H9 (cell line): Measurements from ENCODE around the gene WDR43. TPM values are rescaled to one million over a fixed set of nuclear protein-coding genes. Genes with fewer than 3 reads are reported as not detected.

ENCODE experiments used
- DNase-seq: peaks from one replicate; pipeline ENCODE4 v3.0.0-alpha.2; 2017
- H2AFZ ChIP-seq: one replicate; pipeline ENCODE4 v1.6.1; 2013; ENCODE audit warnings: mild to moderate bottlenecking, low read length, control low read depth, moderate library complexity
- H2AK5ac ChIP-seq: 2 replicates; pipeline ENCODE4 v1.6.1; 2013; ENCODE audit warnings: low read length, control low read depth, mixed read lengths; ENCODE audit not compliant: insufficient read length
- H2BK120ac ChIP-seq: one replicate; pipeline ENCODE4 v1.6.1; 2013; ENCODE audit warnings: low read depth, mild to moderate bottlenecking, low read length, control low read depth, inconsistent platforms; ENCODE audit not compliant: poor library complexity, severe bottlenecking
- H2BK12ac ChIP-seq: 2 replicates; pipeline ENCODE4 v1.6.1; 2013; ENCODE audit warnings: low read length, control low read depth, mixed read lengths, low read depth; ENCODE audit not compliant: insufficient read length
- H2BK15ac ChIP-seq: 2 replicates; pipeline ENCODE4 v1.6.1; 2013; ENCODE audit warnings: low read depth, low read length, control low read depth
- H2BK20ac ChIP-seq: one replicate; pipeline ENCODE4 v1.6.1; 2013; ENCODE audit warnings: low read depth, mild to moderate bottlenecking, low read length, control low read depth, inconsistent platforms; ENCODE audit not compliant: poor library complexity, severe bottlenecking
- H2BK5ac ChIP-seq: 2 replicates; pipeline ENCODE4 v1.6.1; 2013; ENCODE audit warnings: low read length, control low read depth, mixed read lengths; ENCODE audit not compliant: insufficient read length
- H3K14ac ChIP-seq: 2 replicates; pipeline ENCODE4 v1.6.1; 2013; ENCODE audit warnings: low read length, control low read depth; ENCODE audit not compliant: insufficient read depth
- H3K18ac ChIP-seq: 2 replicates; pipeline ENCODE4 v1.6.1; 2013; ENCODE audit warnings: low read depth, mild to moderate bottlenecking, mixed read lengths, low read length, control low read depth; ENCODE audit not compliant: insufficient read length
- H3K23ac ChIP-seq: 2 replicates; pipeline ENCODE4 v1.6.1; 2013; ENCODE audit warnings: low read length, control low read depth, mixed read lengths, low read depth; ENCODE audit not compliant: insufficient read length
- H3K23me2 ChIP-seq: 2 replicates; pipeline ENCODE4 v1.6.1; 2013; ENCODE audit warnings: low read depth, mild to moderate bottlenecking, mixed read lengths, low read length, control low read depth; ENCODE audit not compliant: insufficient read length, poor library complexity, severe bottlenecking
- H3K27ac ChIP-seq: 2 replicates; pipeline ENCODE4 v1.5.1; 2013; ENCODE audit warnings: low read length, control low read depth, mixed read lengths, low read depth; ENCODE audit not compliant: insufficient read length
- H3K27me3 ChIP-seq: 2 replicates; pipeline ENCODE4 v1.6.1; 2013; ENCODE audit warnings: low read length, control low read depth, inconsistent platforms; ENCODE audit not compliant: insufficient read depth
- H3K4ac ChIP-seq: 2 replicates; pipeline ENCODE4 v1.6.1; 2013; ENCODE audit warnings: low read depth, mild to moderate bottlenecking, control low read depth, inconsistent platforms, low read length, moderate library complexity
- H3K4me1 ChIP-seq: 2 replicates; pipeline ENCODE4 v1.6.1; 2013; ENCODE audit warnings: low read length, control low read depth, inconsistent platforms; ENCODE audit not compliant: insufficient read depth
- H3K4me2 ChIP-seq: 2 replicates; pipeline ENCODE4 v1.6.1; 2013; ENCODE audit warnings: low read length, control low read depth, mixed read lengths; ENCODE audit not compliant: insufficient read length, insufficient read depth
- H3K56ac ChIP-seq: 2 replicates; pipeline ENCODE4 v1.6.1; 2013; ENCODE audit warnings: low read depth, mild to moderate bottlenecking, mixed read lengths, low read length, control low read depth; ENCODE audit not compliant: insufficient read length
- H3K79me1 ChIP-seq: 2 replicates; pipeline ENCODE4 v1.6.1; 2013; ENCODE audit warnings: low read depth, mild to moderate bottlenecking, moderate library complexity, low read length, control low read depth, inconsistent platforms; ENCODE audit not compliant: insufficient read depth, poor library complexity, severe bottlenecking
- H3K79me2 ChIP-seq: 2 replicates; pipeline ENCODE4 v1.6.1; 2013; ENCODE audit warnings: low read length, control low read depth, inconsistent platforms; ENCODE audit not compliant: insufficient read depth
- H3K9ac ChIP-seq: 2 replicates; pipeline ENCODE4 v1.6.1; 2013; ENCODE audit warnings: low read length, control low read depth, mixed read lengths; ENCODE audit not compliant: insufficient read length; ENCODE audit errors: extremely low read depth
- H3K9me3 ChIP-seq: one replicate; pipeline ENCODE4 v1.6.1; 2013; ENCODE audit warnings: low read depth, low read length, inconsistent platforms; ENCODE audit not compliant: control insufficient read depth
- H3T11ph ChIP-seq: one replicate; pipeline ENCODE4 v1.6.1; 2013; ENCODE audit warnings: mild to moderate bottlenecking, low read length, control low read depth, inconsistent platforms
- H4K20me1 ChIP-seq: one replicate; pipeline ENCODE4 v1.6.1; 2013; ENCODE audit not compliant: control insufficient read depth, insufficient read length, insufficient read depth
- H4K5ac ChIP-seq: 2 replicates; pipeline ENCODE4 v1.6.1; 2013; ENCODE audit warnings: low read depth, mild to moderate bottlenecking, mixed read lengths, low read length, control low read depth; ENCODE audit not compliant: insufficient read length
- H4K8ac ChIP-seq: replicated peaks from 2 replicates; pipeline ENCODE4 v1.6.1; 2013; ENCODE audit warnings: low read length, control low read depth, mixed read lengths, low read depth; ENCODE audit not compliant: insufficient read length
- H4K91ac ChIP-seq: 2 replicates; pipeline ENCODE4 v1.6.1; 2013; ENCODE audit warnings: low read depth, mild to moderate bottlenecking, moderate library complexity, mixed read lengths, low read length, control low read depth; ENCODE audit not compliant: insufficient read length
- H3K27ac Mint-ChIP-seq, 3 experiments: 2 replicates in 2 of 3; 3 replicates in 1 of 3; pipeline ENCODE4 v1.8.0; 2020 to 2021; ENCODE audit warnings: mixed read lengths in 3 of 3, mild to moderate bottlenecking in 1 of 3, moderate library complexity in 1 of 3
- H3K27me3 Mint-ChIP-seq: 2 replicates; pipeline ENCODE4 v1.8.0; 2021; ENCODE audit warnings: low read depth, mild to moderate bottlenecking, moderate library complexity, mixed read lengths
- H3K36me3 Mint-ChIP-seq, 3 experiments: 2 replicates in 2 of 3; 3 replicates in 1 of 3; pipeline ENCODE4 v1.8.0; 2020 to 2021; ENCODE audit warnings: low read depth in 3 of 3, mixed read lengths in 3 of 3; ENCODE audit not compliant: insufficient read depth in 1 of 3
- H3K4me1 Mint-ChIP-seq, 2 experiments: 2 replicates each; pipeline ENCODE4 v1.8.0; 2020; ENCODE audit warnings: mixed read lengths in 2 of 2
- H3K4me3 Mint-ChIP-seq, 2 experiments: 2 replicates in 1 of 2; 3 replicates in 1 of 2; pipeline ENCODE4 v1.8.0; 2020 to 2021; ENCODE audit warnings: mild to moderate bottlenecking in 2 of 2, mixed read lengths in 2 of 2, moderate library complexity in 1 of 2
- H3K9me3 Mint-ChIP-seq, 2 experiments: 2 replicates in 1 of 2; 3 replicates in 1 of 2; pipeline ENCODE4 v1.8.0; 2020; ENCODE audit warnings: mild to moderate bottlenecking in 2 of 2, mixed read lengths in 2 of 2, moderate library complexity in 1 of 2
- CTCF ChIP-seq: fragments of 200-600 bp; sonication (generic); conservative IDR thresholded peaks from 3 replicates; pipeline ENCODE4 v1.8.0; 2021; ENCODE audit warnings: antibody characterized with exemption, mild to moderate bottlenecking
- WGBS: extraction: QIAGEN DNeasy Blood & Tissue Kit; methylation state at CpG from one replicate; pipeline ENCODE4 v1.1.7; 2013; ENCODE audit warnings: missing lambda C conversion rate, low lambda C conversion rate, mixed read lengths; ENCODE audit not compliant: insufficient read length; ENCODE audit errors: extremely low coverage; 5-methylcytosine and 5-hydroxymethylcytosine counted together
- total RNA-seq: library from RNA; stranded (reverse); gene quantifications from 2 replicates; pipeline ENCODE4 v1.2.1, GENCODE V29; 2021

The WDR43 gene
- total RNA-seq, 1 experiment from 2014 or later: 186 TPM

GRCh38 chr2:28982381-28982950, 88.0 kb downstream of the WDR43 start:
- Histone ChIP-seq H3K4ac (no peak overlapping the region), H2BK20ac (no peak overlapping the region), H2BK15ac (no peak overlapping the region), H3K9ac (no peak overlapping the region), H4K5ac (no peak overlapping the region), H3K79me1 (no peaks in the 10 kb centered on the region), H3K9me3 (no peaks in the 10 kb centered on the region), H3K23ac (no peak overlapping the region), H3K4me2 (no peak overlapping the region), H2BK12ac (no peak overlapping the region), H3K4me1 (no peaks in the 10 kb centered on the region), H4K8ac (no peak overlapping the region), H3K27me3 (no peaks in the 10 kb centered on the region), H3K27ac (no peak overlapping the region), H3K14ac (no peak overlapping the region), H3K18ac (no peak overlapping the region), H2AK5ac (no peak overlapping the region), H2BK120ac (no peak overlapping the region), H3T11ph (no peak overlapping the region), H2AFZ (no peak overlapping the region), H3K56ac (no peak overlapping the region), H4K91ac (no peak overlapping the region), H2BK5ac (no peak overlapping the region), H3K79me2 (no peaks in the 10 kb centered on the region), H3K23me2 (no peaks in the 10 kb centered on the region), H4K20me1 (no peaks in the 10 kb centered on the region)
- Mint-ChIP-seq H3K36me3 (no peaks in the 10 kb centered on the region), H3K9me3 (no peaks in the 10 kb centered on the region), H3K4me3 (no peak overlapping the region), H3K4me1 (peaks cover 4 to 5% of the 10 kb centered on the region in 2 experiments), H3K27ac (no peak overlapping the region), H3K27me3 (no peaks in the 10 kb centered on the region; the same call in 1 of the 2 replicates)
- no peak for DNase-seq
- no CpG with 5 or more reads among the region's 8 CpGs for WGBS
- TF ChIP-seq CTCF: no peak
